ENCODE data around the gene TNFSF8. TPM values are rescaled to one million over a fixed set of nuclear protein-coding genes. Genes with fewer than 3 reads are reported as not detected.

TNFSF8 gene
- total RNA-seq, 1 experiment from 2014 or later: not detected

GRCh38 chr9:114854736-114855355 is 75.5 kb downstream of the TNFSF8 start:
- no peak for DNase-seq
- no peaks in the 10 kb centered on the region for H3K36me3 ChIP-seq
- no peaks in the 10 kb centered on the region for H3K4me1 ChIP-seq
- H3K27ac ChIP-seq: no peak overlapping the region
- no peaks in the 10 kb centered on the region for H3K27me3 ChIP-seq
- H3K4me3 ChIP-seq: no peak overlapping the region
- no peaks in the 10 kb centered on the region for H3K9me3 ChIP-seq (replicated peaks)

GRCh38 chr9:114853071-114853855 is 77.1 kb downstream of the TNFSF8 start:
- Histone ChIP-seq H3K4me1 (no peaks in the 10 kb centered on the region), H3K36me3 (no peaks in the 10 kb centered on the region), H3K27ac (no peak overlapping the region), H3K4me3 (no peak overlapping the region), H3K27me3 (no peaks in the 10 kb centered on the region), H3K9me3 (replicated peaks) (no peaks in the 10 kb centered on the region)
- no peak for DNase-seq

GRCh38 chr9:114852050-114852594 is 78.3 kb downstream of the TNFSF8 start:
- no peaks in the 10 kb centered on the region for H3K9me3 ChIP-seq (replicated peaks)
- no peaks in the 10 kb centered on the region for H3K4me1 ChIP-seq
- H3K4me3 ChIP-seq: no peak overlapping the region
- no peaks in the 10 kb centered on the region for H3K27me3 ChIP-seq
- no peaks in the 10 kb centered on the region for H3K36me3 ChIP-seq
- no peak overlapping the region for H3K27ac ChIP-seq
- no peak for DNase-seq

- Histone ChIP-seq H3K4me3 (no peak overlapping the region), H3K4me1 (no peaks in the 10 kb centered on the region), H3K9me3 (replicated peaks) (no peaks in the 10 kb centered on the region), H3K27ac (no peak overlapping the region), H3K36me3 (no peaks in the 10 kb centered on the region), H3K27me3 (no peaks in the 10 kb centered on the region)
- DNase-seq: peak in 1 of 2 experiments; percentile 5
Observed at GRCh38 chr9:114851306-114851705, 79.1 kb downstream of the TNFSF8 start.

Other genes with a start within 250 kb of the TNFSF8 start
- gene TEX48, start 248.4 kb downstream of the TNFSF8 start, total RNA-seq (2014; rRNA removed; shearing (Covaris generic)): not detected in 2 replicates
- gene TNFSF15, start 124.6 kb downstream of the TNFSF8 start, total RNA-seq (2014; rRNA removed; shearing (Covaris generic)): 1.0 and 1.1 TPM in 2 replicates
- 181 and 189 TPM in 2 replicates for gene TNC, start 187.6 kb upstream of the TNFSF8 start, total RNA-seq (2014; rRNA removed; shearing (Covaris generic))

Measured in SJCRH30 (cell line).